CD14-positive monocyte (primary cell): ENCODE data around the gene NEURL1B. TPM values are rescaled to one million over a fixed set of nuclear protein-coding genes. Genes with fewer than 3 reads are reported as not detected.

Source experiments
- DNase-seq, 3 donors: peaks; one replicate each; pipeline ENCODE4 v3.0.0-alpha.2; 2011 to 2022
- H2AFZ ChIP-seq: 2 replicates; pipeline ENCODE4 v1.6.0; 2012; ENCODE audit warnings: mild to moderate bottlenecking, low read depth, low read length, inconsistent platforms; ENCODE audit not compliant: insufficient read depth, poor library complexity, severe bottlenecking
- H3K27ac ChIP-seq, 2 donors: 1 replicate in 1 of 2; 2 replicates in 1 of 2; pipeline ENCODE4 v1.5.1; 2012 to 2013; ENCODE audit warnings: low read length in 2 of 2, control low read depth in 1 of 2, inconsistent platforms in 1 of 2, low read depth in 1 of 2, mild to moderate bottlenecking in 1 of 2
- H3K27me3 ChIP-seq, 2 donors: one replicate each; pipeline versions ENCODE4 v1.6.0 to v1.6.1; 2011 to 2013; ENCODE audit warnings: low read length in 2 of 2; ENCODE audit not compliant: control insufficient read depth in 2 of 2, insufficient read depth in 2 of 2
- H3K36me3 ChIP-seq, 2 donors: replicated peaks in 1 of 2; 1 replicate in 1 of 2; 2 replicates in 1 of 2; pipeline versions ENCODE4 v1.5.1 to v1.6.1; 2012 to 2013; ENCODE audit warnings: low read length in 2 of 2, control low read depth in 1 of 2, inconsistent platforms in 1 of 2, mild to moderate bottlenecking in 1 of 2; ENCODE audit not compliant: insufficient read depth in 2 of 2, control insufficient read depth in 1 of 2
- H3K4me1 ChIP-seq, 2 donors: 1 replicate in 1 of 2; 2 replicates in 1 of 2; pipeline versions ENCODE4 v1.5.1 to v1.6.1; 2012 to 2013; ENCODE audit warnings: low read length in 2 of 2, control low read depth in 1 of 2, inconsistent platforms in 1 of 2, mild to moderate bottlenecking in 1 of 2, moderate library complexity in 1 of 2; ENCODE audit not compliant: insufficient read depth in 2 of 2, control insufficient read depth in 1 of 2
- H3K4me2 ChIP-seq: replicated peaks from 2 replicates; pipeline ENCODE3; 2012; ENCODE audit warnings: low read length, moderate library complexity, mild to moderate bottlenecking; ENCODE audit not compliant: poor library complexity, severe bottlenecking; ENCODE audit errors: extremely low read depth
- H3K4me3 ChIP-seq, 3 experiments: fragments of 200-600 bp in 1 of 3; sonication (generic) in 1 of 3; replicated peaks in 1 of 3; 1 replicate in 2 of 3; 2 replicates in 1 of 3; pipeline ENCODE4 v1.5.1; 2011 to 2013; ENCODE audit warnings: low read length in 3 of 3, mild to moderate bottlenecking in 3 of 3, control low read depth in 2 of 3, low read depth in 2 of 3, inconsistent platforms in 1 of 3, moderate library complexity in 1 of 3
- H3K79me2 ChIP-seq: 2 replicates; pipeline ENCODE4 v1.6.0; 2012; ENCODE audit warnings: mild to moderate bottlenecking, control low read depth, inconsistent platforms, low read length, moderate library complexity; ENCODE audit not compliant: insufficient read depth
- H3K9ac ChIP-seq: 2 replicates; pipeline ENCODE4 v1.6.0; 2017; ENCODE audit warnings: low read length, mild to moderate bottlenecking; ENCODE audit not compliant: insufficient read depth, poor library complexity, severe bottlenecking
- H3K9me3 ChIP-seq, 2 donors: replicated peaks in 1 of 2; 1 replicate in 1 of 2; 2 replicates in 1 of 2; pipeline versions ENCODE4 v1.5.1 to v1.6.1; 2012 to 2013; ENCODE audit warnings: low read length in 2 of 2, control low read depth in 1 of 2; ENCODE audit not compliant: control insufficient read depth in 1 of 2, insufficient read depth in 1 of 2
- H4K20me1 ChIP-seq: 2 replicates; pipeline ENCODE4 v1.6.0; 2012; ENCODE audit warnings: mild to moderate bottlenecking, low read length, control low read depth, moderate library complexity; ENCODE audit not compliant: insufficient read depth
- H3K27ac Mint-ChIP-seq, 7 donors: one replicate each; pipeline ENCODE4 v1.8.0; 2020; ENCODE audit warnings: mild to moderate bottlenecking in 7 of 7, mixed read lengths in 7 of 7, moderate library complexity in 6 of 7, inconsistent platforms in 2 of 7
- H3K27me3 Mint-ChIP-seq, 3 donors: one replicate each; pipeline ENCODE4 v1.8.0; 2021 to 2022; ENCODE audit warnings: low read depth in 3 of 3, mild to moderate bottlenecking in 3 of 3, mixed read lengths in 3 of 3, moderate library complexity in 3 of 3, inconsistent platforms in 1 of 3
- H3K36me3 Mint-ChIP-seq, 2 donors: one replicate each; pipeline ENCODE4 v1.8.0; 2020; ENCODE audit warnings: mixed read lengths in 2 of 2, inconsistent platforms in 1 of 2, mild to moderate bottlenecking in 1 of 2
- H3K4me1 Mint-ChIP-seq: one replicate; pipeline ENCODE4 v1.8.0; 2020; ENCODE audit warnings: mild to moderate bottlenecking, mixed read lengths
- H3K4me3 Mint-ChIP-seq, 2 donors: one replicate each; pipeline ENCODE4 v1.8.0; 2020; ENCODE audit warnings: mild to moderate bottlenecking in 2 of 2, mixed read lengths in 2 of 2, moderate library complexity in 1 of 2
- H3K9me3 Mint-ChIP-seq, 7 donors: one replicate each; pipeline ENCODE4 v1.8.0; 2020 to 2022; ENCODE audit warnings: mixed read lengths in 7 of 7, mild to moderate bottlenecking in 6 of 7, moderate library complexity in 6 of 7, inconsistent platforms in 2 of 7
- WGBS: methylation state at CpG from one replicate; pipeline ENCODE4 v1.1.5; 2013; ENCODE audit warnings: missing lambda C conversion rate; ENCODE audit not compliant: insufficient coverage; 5-methylcytosine and 5-hydroxymethylcytosine counted together
- intact Hi-C, 2 donors: fragments of 100-400 bp; cut with micrococcal nuclease; formaldehyde crosslinking; loops; one replicate each; pipeline versions ENCODE4 v1.15.0 to v1.15.1; 2023
- polyA plus RNA-seq, 3 donors: library from polyadenylated mRNA; depleted of rRNA in 1 of 3; unstranded in 2 of 3; stranded (reverse) in 1 of 3; fragments of 300-500 nt in 2 of 3; fragments of >200 nt in 1 of 3; fragmentation: Illumina TruSeq in 2 of 3; gene quantifications; 1 replicate in 2 of 3; 2 replicates in 1 of 3; pipeline ENCODE4 v1.2.3, GENCODE V29; 2012 to 2021
- TF ChIP-seq, protein P1 (sequence below): fragments of 200-600 bp; IDR thresholded peaks from one replicate; pipeline ENCODE4 v1.8.0; 2022; ENCODE audit warnings: antibody characterized with exemption, mild to moderate bottlenecking

NEURL1B gene
- polyA plus RNA-seq, 3 donors = 0.01 TPM; not detected in 2

- intact Hi-C loops = loop anchor here in 1 of 2 donors (5.0 kb wide), 1 partner anchor 222 kb away; no protein-coding TSS in a partner anchor
- H3K4me2 ChIP-seq = no peak overlapping the region
- Mint-ChIP-seq H3K36me3 (peaks cover 0 to 2% of the 10 kb centered on the region in 2 donors), H3K27ac (peak overlapping the region in 1 of 7 donors; percentile 7), H3K9me3 (peaks cover 0 to 7% (median 0%) of the 10 kb centered on the region in 7 donors), H3K27me3 (peaks cover 15 to 24% (median 16%) of the 10 kb centered on the region in 3 donors), H3K4me1 (peaks cover 23% of the 10 kb centered on the region), H3K4me3 (peak overlapping the region in 1 of 2 donors; percentile 40)
- peaks cover 0 to 10% of the 10 kb centered on the region in 2 donors for H3K27me3 ChIP-seq
- H3K9me3 ChIP-seq = no peaks in the 10 kb centered on the region
- H3K4me3 ChIP-seq = no peak overlapping the region
- no peak overlapping the region for H3K27ac ChIP-seq
- H3K36me3 ChIP-seq = no peaks in the 10 kb centered on the region
- no peak overlapping the region for H3K9ac ChIP-seq
- H2AFZ ChIP-seq = no peak overlapping the region
- TF ChIP-seq, protein P1, sequence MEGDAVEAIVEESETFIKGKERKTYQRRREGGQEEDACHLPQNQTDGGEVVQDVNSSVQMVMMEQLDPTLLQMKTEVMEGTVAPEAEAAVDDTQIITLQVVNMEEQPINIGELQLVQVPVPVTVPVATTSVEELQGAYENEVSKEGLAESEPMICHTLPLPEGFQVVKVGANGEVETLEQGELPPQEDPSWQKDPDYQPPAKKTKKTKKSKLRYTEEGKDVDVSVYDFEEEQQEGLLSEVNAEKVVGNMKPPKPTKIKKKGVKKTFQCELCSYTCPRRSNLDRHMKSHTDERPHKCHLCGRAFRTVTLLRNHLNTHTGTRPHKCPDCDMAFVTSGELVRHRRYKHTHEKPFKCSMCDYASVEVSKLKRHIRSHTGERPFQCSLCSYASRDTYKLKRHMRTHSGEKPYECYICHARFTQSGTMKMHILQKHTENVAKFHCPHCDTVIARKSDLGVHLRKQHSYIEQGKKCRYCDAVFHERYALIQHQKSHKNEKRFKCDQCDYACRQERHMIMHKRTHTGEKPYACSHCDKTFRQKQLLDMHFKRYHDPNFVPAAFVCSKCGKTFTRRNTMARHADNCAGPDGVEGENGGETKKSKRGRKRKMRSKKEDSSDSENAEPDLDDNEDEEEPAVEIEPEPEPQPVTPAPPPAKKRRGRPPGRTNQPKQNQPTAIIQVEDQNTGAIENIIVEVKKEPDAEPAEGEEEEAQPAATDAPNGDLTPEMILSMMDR = no peak
- DNase-seq = no peak
- no peaks in the 10 kb centered on the region for H3K79me2 ChIP-seq
- H4K20me1 ChIP-seq = no peaks in the 10 kb centered on the region
- peaks cover 20 to 27% of the 10 kb centered on the region in 2 donors for H3K4me1 ChIP-seq
- 52% methylated on average over 3 of the region's 6 CpGs for WGBS
Measured at GRCh38 chr5:172699423-172699822, 58.4 kb downstream of the NEURL1B start.

DNA sequence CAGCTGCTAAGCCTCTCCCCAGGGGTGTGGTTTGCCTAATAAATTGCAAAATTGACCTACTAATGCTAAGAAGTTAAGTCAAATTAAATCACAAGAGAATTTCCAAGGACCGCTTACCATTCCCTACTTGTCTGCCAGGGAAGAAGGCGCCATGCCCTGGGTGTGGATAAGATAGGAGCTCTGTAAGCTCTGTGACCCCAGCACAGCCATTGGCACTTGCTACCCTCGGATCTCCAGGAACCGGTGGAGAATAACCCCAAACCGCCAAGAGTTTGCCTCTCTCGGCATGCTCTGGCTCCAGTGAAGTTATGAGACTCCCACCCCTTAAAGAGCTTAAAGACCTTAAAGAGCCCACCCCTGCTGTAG lies 58.9 kb downstream of the NEURL1B start:
- Mint-ChIP-seq H3K9me3 (peaks cover 0 to 7% (median 0%) of the 10 kb centered on the region in 7 donors), H3K4me3 (peak overlapping the region in 1 of 2 donors; percentile 26), H3K4me1 (peaks cover 23% of the 10 kb centered on the region), H3K27ac (no peak overlapping the region), H3K27me3 (peaks cover 15 to 24% (median 16%) of the 10 kb centered on the region in 3 donors), H3K36me3 (peaks cover 0 to 2% of the 10 kb centered on the region in 2 donors)
- H4K20me1 ChIP-seq = no peaks in the 10 kb centered on the region
- peaks cover 20 to 27% of the 10 kb centered on the region in 2 donors for H3K4me1 ChIP-seq
- peaks cover 0 to 10% of the 10 kb centered on the region in 2 donors for H3K27me3 ChIP-seq
- H3K4me2 ChIP-seq = no peak overlapping the region
- TF ChIP-seq, protein P1 = no peak
- H3K36me3 ChIP-seq = no peaks in the 10 kb centered on the region
- H3K4me3 ChIP-seq = no peak overlapping the region
- no peak overlapping the region for H2AFZ ChIP-seq
- 80% methylated on average over 1 of the region's 6 CpGs for WGBS
- DNase-seq = no peak
- intact Hi-C loops = loop anchor here in 1 of 2 donors (5.0 to 10.0 kb wide), 2 partner anchors 223 to 365 kb away; no protein-coding TSS in a partner anchor
- no peak overlapping the region for H3K27ac ChIP-seq
- H3K79me2 ChIP-seq = no peaks in the 10 kb centered on the region
- no peaks in the 10 kb centered on the region for H3K9me3 ChIP-seq
- no peak overlapping the region for H3K9ac ChIP-seq
